Measurements from ENCODE around the gene CRK.

CRK gene

DNA sequence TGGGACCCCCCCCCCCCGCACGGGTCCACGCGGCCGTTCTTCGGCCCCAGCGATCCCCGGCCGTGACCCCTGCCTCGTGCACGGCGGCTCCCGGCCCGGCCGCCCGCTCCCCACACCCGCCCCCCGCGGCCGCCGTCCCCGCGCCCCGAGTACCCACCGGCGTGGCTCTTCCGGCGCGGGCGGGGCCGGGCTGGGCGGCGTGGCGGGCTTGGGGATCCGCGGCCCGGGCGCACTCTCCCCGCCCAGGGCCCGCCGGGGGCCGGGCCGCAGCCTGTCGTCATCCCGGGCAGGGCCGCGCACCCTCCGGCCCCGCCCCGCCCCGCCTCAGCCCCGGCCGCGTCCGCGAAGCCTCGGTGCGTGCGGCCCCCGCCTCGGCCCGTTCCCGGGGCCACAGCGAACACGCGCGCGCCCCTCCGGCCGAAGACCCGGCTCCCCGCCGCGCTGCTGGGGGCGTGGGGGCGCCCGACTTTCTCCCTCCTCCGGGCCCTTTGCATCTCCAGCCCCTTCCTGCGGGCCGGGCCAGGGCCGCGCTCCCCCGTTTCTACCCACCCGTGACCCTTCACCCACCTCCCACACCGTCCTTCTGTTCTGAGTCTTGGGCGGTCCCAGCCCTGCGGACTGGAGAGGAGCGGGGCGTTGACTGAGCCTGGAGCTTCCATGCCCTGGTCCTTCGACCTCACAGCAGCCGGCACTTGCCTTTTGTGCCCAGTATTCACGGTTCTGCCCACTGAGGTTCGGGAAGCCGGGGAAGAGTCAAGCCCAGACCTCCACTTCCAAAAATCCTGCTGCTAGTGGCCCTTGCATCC lies 35.6 kb upstream of the CRK start:
- no peak overlapping the region for H3K27ac ChIP-seq (replicated peaks)
- no peak for DNase-seq (ENCODE audit: low read depth in 1 of 2, low spot score in 1 of 2)
- peak overlapping the region; percentile 52 for H3K4me3 ChIP-seq (replicated peaks; ENCODE audit: insufficient read depth, low read length)

GRCh38 chr17:1490643-1491442 lies 34.8 kb upstream of the CRK start:
- no peak for TF ChIP-seq REST (IDR thresholded peaks at IDR 0.05; ENCODE audit: insufficient replicate concordance, low read depth)
- no peak for DNase-seq (ENCODE audit: low read depth in 1 of 2, low spot score in 1 of 2)
- H3K27ac ChIP-seq (replicated peaks) = no peak overlapping the region

More for the DNA sequence above, 35.6 kb upstream of the CRK start:
- peaks cover 5% of the 10 kb centered on the region for H3K27me3 ChIP-seq (ENCODE audit: insufficient read depth, poor library complexity, severe bottlenecking)
- TF ChIP-seq REST (IDR thresholded peaks at IDR 0.05; ENCODE audit: insufficient replicate concordance, low read depth) (no peak), POLR2AphosphoS5 (IDR thresholded peaks at IDR 0.05; ENCODE audit: low read depth) (no peak), SPI1 (IDR thresholded peaks at IDR 0.05; ENCODE audit: borderline replicate concordance, low read depth) (no peak), GABPA (IDR thresholded peaks at IDR 0.05; ENCODE audit: low read depth) (no peak)
- TF ChIP-seq, protein P1, sequence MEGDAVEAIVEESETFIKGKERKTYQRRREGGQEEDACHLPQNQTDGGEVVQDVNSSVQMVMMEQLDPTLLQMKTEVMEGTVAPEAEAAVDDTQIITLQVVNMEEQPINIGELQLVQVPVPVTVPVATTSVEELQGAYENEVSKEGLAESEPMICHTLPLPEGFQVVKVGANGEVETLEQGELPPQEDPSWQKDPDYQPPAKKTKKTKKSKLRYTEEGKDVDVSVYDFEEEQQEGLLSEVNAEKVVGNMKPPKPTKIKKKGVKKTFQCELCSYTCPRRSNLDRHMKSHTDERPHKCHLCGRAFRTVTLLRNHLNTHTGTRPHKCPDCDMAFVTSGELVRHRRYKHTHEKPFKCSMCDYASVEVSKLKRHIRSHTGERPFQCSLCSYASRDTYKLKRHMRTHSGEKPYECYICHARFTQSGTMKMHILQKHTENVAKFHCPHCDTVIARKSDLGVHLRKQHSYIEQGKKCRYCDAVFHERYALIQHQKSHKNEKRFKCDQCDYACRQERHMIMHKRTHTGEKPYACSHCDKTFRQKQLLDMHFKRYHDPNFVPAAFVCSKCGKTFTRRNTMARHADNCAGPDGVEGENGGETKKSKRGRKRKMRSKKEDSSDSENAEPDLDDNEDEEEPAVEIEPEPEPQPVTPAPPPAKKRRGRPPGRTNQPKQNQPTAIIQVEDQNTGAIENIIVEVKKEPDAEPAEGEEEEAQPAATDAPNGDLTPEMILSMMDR (IDR thresholded peaks at IDR 0.05; ENCODE audit: insufficient read depth, low read length) = no peak

DNA sequence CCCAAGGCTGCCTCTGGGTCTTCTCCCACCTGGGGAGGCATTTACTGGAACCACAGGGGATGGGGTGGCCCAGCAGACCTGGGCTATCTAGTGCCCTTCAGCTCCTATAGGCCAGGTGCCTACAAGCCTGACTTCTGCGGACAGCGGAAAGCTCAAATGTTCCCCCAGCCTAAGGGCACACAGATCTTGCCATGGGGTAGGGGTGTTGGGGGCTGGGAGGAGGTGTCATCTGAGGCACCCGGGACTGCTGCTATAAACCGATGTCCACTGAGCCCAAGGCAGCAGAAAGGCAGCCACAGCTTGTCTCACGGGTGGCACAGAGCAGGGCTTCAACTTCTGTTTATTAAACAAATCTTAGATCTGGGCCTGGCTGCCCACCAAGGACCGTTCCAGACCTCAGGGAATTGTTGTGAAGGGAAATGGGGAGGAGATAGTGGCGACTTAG lies 32.8 kb upstream of the CRK start:
- no peak for TF ChIP-seq POLR2AphosphoS5 (IDR thresholded peaks at IDR 0.05; ENCODE audit: low read depth)
- TF ChIP-seq, protein P1 (IDR thresholded peaks at IDR 0.05; ENCODE audit: insufficient read depth, low read length) = no peak
- no peak for TF ChIP-seq GABPA (IDR thresholded peaks at IDR 0.05; ENCODE audit: low read depth)
- Histone ChIP-seq H3K4me3 (replicated peaks; ENCODE audit: insufficient read depth, low read length) (no peak overlapping the region), H3K27me3 (ENCODE audit: insufficient read depth, poor library complexity, severe bottlenecking) (peaks cover 10% of the 10 kb centered on the region), H3K27ac (replicated peaks) (no peak overlapping the region)
- DNase-seq (ENCODE audit: low read depth in 1 of 2, low spot score in 1 of 2) = no peak

More at GRCh38 chr17:1490643-1491442, 34.8 kb upstream of the CRK start:
- Histone ChIP-seq H3K4me3 (replicated peaks; ENCODE audit: insufficient read depth, low read length) (peak overlapping the region; percentile 52), H3K27me3 (ENCODE audit: insufficient read depth, poor library complexity, severe bottlenecking) (peaks cover 10% of the 10 kb centered on the region)

All from HL-60 (cell line).